CD4-positive, alpha-beta T cell treated with Interleukin-17A for 1 hour (primary cell): Measurements from ENCODE around the gene WNT9A.
A peak's percentile ranks its signal among the peaks of the same experiment; 100 is the strongest.
"Not testable (repeated sequence)": the region's sequence is repeated elsewhere in the genome, so short reads cannot be mapped to it uniquely, and the experiment has no call there.

ENCODE experiments used
- DNase-seq: peaks from one replicate; pipeline ENCODE4 v3.0.0-alpha.2; 2020

WNT9A gene, protein sequence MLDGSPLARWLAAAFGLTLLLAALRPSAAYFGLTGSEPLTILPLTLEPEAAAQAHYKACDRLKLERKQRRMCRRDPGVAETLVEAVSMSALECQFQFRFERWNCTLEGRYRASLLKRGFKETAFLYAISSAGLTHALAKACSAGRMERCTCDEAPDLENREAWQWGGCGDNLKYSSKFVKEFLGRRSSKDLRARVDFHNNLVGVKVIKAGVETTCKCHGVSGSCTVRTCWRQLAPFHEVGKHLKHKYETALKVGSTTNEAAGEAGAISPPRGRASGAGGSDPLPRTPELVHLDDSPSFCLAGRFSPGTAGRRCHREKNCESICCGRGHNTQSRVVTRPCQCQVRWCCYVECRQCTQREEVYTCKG

DNA sequence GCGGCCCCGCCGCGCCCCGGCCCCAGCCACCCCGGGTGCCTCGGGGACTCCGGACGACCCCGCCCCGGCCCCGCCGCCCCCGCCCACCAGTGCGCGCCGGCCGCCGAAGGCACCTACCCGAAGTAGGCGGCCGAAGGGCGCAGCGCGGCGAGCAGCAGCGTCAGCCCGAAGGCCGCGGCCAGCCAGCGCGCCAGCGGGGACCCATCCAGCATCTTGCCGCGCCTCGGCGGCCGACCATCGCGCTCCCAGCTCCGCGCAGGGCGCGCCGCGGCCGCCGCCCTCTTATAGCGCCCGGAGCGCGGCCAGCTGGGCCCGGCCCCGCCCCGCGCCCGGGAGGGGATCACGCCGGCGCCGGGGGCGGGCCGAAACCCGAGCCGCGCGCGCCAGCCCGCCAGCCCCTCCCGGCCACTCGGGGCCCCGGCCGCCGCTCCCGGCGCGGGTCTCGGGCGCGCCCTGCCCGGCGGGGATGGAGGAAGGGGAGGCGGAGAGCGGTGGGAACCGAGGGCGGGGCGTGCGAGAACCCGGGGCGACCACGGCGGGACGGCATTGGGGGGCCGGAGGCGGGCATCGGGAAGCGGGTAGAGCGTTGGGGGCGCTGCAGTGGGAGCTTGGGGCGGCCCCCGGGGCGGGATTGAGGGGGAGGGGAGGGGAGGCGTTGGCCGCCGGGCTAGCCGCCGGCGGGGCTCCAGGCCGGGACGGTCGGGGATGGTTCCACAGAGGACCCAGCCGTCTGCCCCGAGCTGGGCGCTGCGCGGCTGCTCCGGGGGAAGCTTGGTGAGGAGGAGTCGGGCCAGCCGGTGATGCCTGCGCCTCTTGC lies at the start of gene WNT9A:
Gene WNT9A (minus strand): TSS at position 257 of the 817 bp plus-strand sequence. CDS start 45 bp downstream, at position 212.
- DNase-seq, result peak; percentile 2

DNA sequence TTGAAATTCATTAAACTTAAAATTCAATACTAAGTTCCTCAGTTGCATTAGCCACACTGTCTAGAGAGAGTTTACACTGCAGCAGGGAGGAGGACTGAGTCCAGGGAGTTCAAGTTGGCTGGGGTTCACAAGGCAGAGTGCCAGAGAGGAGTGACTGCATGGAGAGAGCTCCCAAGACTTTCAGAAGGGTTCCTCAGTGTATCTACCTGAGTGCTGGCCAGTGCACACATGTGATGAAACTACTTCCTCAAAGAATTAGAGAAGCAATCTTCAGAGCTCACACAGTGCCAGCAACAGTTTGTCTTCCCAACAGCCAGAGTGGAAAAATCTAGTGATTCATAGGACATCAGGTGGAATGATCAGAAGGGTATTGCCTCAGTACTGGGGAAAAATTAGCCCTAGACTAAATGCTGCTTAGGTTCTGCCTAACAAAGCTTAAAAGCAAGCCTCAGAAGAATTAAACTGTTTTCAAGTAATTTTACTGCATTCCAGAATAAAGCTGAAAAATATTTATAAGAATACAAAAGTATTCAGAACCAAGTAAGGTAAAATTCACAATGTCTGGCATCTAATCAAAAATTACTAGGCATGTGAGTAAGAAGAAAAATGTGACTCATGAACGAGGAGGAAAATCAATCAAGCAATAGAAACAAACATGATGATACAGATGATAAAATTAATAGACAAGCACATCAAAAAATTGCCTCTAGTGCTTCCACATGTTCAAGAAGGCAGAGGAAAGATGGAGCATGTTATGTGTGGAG lies 48.6 kb upstream of the WNT9A start:
- DNase-seq, result no peak

DNA sequence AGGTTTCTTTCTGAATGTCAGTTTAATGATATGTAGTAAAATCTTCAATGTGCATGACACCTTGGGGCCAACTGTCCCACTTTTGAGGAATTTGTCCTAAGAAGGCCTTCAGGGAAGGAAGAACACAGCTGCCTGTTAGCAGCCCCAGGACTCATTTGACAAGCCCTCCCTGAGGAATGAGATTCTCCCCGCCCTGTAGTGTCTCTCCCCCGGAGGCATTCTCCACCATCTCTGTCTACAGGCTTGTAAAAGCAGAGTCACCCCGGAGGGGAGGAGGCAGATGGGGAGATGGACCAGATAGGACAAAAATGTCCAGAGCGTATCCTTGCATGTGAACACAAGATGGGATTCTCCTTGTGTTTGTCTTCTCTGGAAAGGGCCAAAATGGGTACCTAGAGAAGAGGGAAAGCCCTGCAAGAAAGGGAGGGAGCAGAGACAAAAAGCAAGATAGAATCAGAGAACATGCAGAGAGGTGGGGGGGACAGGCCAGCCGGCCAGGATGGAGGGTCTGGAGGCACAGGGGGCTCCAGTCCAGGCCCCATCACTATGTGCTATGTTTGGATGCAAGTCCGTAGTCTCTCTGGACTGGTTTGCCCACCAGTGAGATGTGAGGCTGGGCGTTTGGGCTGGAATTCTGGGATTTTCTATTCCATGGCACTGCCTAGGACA lies 47.0 kb upstream of the WNT9A start:
- DNase-seq, result no peak

DNA sequence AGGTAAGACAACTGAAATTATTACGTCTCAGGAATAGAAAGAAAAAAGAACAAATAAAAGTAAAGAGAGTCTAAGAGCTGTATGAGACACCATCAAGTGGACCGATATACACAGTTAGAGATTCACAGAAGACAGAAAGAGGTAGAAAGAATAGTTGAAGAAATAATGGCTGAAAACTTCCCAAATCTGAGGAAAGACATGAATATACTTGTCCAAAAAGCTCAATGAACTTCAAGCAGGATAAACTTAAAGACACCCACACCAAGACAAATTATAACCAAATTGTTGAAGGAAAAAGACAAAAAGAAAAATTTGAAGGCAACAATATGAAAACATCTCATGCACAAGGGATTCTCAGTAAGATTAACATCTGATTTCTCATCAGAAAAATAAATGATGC lies 39.4 kb upstream of the WNT9A start:
- DNase-seq, result no peak

DNA sequence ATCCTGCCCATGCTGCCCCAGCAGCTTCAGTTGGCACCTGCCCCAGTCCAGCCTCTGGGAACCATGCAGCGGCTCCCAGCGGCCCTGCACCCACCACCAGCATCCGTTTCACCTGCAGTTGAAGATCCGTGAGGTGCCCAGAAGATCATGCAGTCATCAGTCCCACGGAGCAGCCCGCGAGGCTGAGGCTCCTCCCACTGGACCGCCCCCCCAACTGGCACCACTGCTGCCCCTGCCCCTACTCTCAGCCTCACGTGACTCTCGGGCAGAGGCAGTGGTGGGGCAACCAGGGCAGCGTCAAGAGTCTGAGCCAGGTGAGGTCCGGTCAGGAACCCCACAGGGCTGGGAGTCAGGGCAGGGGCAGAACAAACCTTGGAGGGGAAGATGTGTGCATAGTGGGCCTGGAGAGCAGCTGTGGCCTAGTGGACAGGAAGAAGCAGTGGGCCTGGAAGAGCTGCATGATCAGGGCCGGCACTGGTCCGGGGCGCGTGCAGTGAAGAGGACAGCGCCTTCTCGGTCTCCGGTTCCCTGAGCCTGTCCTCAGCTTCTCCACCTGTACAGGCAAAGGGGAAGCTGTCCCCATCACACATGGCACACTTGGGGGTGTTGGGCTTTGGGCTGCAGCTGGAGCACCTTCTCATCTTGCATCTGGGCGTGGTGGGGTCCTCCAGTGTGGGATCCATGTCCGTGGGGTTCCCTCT lies 28.0 kb upstream of the WNT9A start:
- DNase-seq, result not testable (repeated sequence)

DNA sequence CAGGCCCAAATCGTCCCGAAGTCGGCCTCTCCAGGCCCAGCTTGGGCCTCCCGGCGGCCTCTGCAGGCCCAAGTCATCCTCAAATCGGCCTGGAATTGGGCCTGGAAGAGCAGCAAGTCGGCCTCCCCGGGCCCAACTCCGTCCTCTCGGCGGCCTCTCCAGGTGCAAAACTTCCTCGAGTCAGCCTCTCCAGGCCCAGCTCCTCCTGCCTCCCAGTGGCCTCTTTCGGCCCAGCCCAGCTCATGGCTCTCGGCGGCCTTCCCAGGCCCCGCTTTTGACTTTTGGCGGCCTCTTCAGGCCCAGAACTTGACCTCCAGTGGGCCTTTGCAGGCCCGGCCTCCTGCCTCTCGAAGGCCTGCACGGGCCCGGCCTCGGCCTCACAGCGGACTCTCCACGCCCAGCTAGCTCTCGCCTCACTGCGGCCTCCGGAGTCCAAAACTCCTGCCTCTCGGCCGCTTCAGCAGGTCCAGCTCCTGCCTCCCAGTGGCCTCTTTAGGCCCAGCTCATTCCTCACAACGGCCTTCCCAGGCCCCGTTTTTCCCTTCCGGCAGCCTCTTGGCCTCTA lies 26.1 kb upstream of the WNT9A start:
- not testable (repeated sequence) for DNase-seq

DNA sequence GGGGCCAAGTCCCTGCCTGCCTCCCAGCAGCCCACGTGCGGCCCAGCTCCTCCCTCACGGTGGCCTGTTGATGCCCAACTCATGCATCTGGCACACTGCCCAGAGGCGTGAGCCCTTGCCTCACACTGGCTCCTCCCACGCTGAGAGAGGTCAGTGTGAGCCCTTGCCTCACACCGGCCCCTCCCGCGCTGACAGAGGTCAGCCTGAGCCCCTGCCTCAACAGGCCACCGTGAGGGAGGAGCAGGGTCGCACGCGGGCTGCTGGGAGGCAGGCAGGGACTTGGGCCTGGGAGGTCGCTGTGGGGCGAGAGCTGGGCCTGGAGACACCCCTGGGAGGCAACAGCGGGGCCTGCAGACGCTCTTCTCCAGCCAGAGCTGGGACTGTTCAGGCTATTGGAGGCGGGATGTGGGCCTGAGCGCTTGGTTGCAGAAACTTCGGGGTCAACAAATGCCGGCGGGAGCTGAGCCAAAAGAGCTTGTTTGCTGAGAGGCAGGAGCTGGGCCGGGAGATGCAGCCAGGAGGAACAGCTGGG lies 25.2 kb upstream of the WNT9A start:
- not testable (repeated sequence) for DNase-seq

DNA sequence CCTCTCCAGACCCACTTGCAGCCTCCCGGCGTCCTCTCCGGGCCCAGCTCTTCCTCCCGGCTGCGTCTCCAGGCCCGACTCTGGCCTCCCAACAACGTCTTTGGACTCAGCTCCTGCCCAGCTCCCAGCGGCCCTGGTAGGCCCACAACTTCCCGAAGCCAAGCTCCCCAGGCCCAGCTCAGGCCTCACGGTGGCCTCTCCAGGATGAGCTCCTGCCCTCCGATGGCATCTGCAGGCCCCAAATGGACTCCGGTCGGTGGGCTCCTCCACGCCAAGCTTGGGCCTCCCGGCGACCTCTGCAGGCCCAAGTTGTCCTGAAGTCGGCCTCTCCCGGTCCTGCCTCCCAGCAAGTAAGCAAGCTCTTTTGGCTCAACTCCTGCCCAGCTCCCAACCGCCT lies 24.5 kb upstream of the WNT9A start:
- DNase-seq, result not testable (repeated sequence)

DNA sequence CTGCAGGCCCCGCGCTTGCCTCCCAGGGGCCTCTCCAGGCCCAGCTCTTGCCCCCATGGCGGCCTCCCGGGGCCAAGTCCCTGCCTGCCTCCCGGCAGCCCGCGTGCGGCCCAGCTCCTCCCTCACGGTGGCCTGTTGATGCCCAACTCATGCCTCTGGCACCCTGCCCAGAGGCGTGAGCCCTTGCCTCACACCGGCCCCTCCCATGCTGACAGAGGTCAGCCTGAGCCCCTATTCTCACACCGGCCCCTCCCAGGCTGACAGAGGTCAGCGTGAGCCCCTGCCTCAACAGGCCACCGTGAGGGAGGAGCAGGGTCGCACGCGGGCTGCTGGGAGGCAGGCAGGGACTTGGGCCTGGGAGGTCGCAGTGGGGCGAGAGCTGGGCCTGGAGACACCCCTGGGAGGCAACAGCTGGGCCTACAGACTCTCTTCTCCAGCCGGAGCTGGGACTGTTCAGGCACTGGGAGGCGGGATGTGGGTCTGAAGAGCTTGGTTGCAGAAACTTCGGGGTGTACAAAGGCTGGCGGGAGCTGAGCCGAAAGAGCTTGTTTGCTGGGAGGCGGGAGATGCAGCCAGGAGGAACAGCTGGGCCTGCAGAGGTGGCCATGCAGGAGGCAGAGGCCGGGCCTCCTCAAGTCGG lies 24.0 kb upstream of the WNT9A start:
- DNase-seq, result not testable (repeated sequence)

DNA sequence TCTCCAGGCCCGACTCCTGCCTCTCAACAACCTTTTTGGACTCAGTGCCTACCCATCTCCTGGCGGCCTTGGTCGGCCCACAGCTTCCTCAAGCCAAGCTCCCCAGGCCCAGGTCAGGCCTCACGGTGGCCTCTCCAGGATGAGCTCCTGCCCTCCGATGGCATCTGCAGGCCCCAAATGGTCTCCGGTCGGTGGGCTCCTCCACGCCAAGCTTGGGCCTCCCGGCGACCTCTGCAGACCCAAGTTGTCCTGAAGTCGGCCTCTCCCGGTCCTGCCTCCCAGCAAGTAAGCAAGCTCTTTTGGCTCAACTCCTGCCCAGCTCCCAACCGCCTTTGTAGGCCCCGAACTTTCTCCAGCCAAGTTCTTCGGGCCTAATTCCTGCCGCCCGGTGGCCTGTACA lies 23.5 kb upstream of the WNT9A start:
- DNase-seq, result not testable (repeated sequence)

DNA sequence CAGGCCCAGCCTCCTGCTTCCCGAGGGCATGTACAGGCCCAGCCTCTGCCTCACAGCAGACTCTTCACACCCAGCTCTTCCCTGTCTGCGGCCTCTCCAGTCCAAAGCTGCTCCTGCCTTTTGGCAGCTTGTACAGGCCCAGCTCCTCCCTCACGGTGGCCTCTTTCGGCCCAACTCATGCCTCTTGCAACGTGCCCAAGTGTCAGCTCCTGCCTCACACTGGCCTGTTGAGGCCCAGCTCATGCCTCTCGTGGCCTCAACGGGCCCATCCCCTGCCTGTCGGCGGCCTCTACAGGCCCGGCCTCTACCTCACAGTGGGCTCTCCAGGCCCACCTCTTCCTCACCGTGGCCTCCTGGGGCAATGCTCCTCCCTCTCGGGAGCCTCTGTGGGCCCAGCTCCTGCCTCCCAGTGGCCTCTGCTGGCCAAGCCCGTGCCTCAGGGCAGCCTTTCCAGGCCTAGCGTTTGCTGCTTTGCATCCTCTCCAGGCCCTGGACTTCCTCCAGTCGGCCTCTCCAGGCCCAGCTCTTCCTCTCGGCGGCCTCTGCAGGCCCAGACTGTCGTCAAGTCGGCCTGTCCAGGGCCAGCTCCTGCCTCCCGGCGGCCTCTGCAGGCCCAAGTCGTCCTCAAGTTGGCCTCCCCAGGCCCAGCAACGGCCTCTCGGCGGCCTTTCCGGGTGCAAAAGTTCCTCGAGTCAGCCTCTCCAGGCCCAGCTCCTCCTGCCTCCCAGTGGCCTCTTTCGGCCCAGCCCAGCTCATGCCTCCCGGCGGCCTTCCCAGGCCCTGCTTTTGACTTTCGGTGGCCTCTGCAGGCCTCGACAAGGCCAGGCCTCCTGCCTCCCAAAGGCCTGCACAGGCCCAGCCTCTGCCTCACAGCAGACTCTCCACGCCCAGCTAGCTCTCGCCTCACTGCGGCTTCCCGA lies 22.6 kb upstream of the WNT9A start:
- not testable (repeated sequence) for DNase-seq

DNA sequence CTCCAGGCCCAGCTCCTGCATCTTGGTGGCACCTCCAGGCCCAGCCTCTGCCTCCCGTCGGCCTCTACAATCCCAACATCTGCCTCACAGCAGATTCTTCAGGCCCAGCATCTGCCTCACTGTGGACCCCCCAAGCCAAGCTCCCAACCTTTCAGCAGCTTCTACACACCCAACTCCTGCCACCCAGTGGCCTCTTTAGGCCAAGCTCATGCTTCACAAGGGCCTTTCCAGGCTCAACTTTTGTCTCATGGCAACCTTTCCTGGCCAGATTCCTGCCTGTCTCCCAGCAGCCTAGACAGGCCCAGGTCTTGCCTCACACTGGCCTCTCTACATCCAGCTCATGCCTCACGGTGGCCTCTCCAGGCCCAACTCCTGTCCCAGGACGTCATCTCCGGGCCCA lies 20.1 kb upstream of the WNT9A start:
- not testable (repeated sequence) for DNase-seq

DNA sequence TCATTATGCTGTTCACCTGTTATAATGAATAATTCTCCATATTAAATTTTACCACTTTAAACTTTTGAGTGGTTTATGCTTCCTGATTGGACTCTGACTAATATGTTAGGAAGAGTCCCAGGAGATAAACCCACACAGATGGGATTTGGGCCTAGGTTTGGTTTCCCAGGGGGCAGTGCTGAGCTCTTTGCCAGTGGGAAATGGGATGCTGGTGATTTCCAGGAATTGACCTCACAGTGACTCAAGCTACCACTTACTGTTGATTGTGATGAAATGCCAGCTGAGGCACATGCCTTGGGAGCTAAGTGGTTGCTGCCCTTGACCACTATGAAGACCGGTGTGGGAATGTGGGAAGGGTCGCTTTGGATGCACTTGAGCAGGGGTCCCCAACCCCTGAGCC lies 19.0 kb upstream of the WNT9A start:
- DNase-seq, result not testable (repeated sequence)

DNA sequence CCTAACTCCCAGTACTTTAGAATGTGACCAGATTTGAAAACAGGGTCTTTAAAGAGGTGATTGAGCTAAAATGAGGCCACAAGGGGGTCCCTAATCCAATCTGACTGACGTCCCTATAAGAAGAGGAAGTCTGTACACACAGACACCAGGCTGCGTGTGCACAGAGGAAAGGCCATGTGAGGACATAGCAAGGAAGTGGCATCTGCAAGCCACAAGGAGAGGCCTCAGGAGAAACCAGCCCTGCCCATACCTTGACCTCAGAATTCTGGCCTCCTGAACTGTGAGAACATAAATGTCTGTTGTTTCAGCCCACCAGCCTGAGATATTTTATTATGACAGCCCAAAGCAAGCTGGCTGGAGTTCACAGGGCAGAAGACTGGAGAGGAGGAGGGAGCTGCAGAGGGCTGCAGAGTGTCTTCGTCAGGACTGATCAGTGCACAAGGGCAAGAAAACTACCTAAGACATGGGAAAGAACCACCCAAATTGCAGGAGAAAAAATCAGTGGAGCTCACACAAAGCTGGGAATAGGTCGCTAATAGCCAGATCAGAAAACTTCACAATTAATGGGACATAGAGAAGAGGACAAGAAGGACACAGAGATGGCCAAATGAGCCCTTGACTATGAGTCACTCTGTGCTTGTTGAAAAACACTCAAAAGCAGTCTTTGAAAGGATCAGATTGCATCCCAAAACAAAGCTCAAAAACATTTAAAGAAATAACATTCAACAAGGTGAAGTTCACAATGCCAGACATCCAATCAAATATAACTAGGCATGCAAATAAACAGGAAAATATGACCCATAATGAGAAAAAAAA lies 14.1 kb upstream of the WNT9A start:
- DNase-seq, result no peak

DNA sequence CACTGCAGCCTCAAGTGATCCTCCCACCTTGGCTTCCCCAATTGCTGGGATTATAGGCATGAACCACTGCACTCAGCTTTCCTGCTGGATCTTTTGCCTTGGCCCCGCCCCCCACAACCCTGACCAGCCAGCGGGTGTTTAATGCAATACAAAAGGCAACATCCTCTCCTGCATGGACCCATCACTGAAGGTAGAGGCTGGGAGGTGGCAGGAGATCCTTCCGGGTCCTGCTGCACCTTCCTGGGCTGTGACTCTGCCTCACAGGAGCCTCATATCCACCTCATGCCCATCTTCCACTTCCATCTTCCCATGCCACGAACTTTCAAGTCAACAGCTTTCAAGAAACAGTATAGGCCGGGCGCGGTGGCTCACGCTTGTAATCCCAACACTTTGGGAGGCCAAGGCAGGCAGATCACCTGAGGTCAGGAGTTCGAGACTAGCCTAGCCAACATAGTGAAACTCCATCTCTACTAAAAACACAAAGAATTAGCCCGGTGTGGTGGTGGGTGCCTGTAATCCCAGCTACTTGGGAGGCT lies 11.7 kb upstream of the WNT9A start:
- no peak for DNase-seq

DNA sequence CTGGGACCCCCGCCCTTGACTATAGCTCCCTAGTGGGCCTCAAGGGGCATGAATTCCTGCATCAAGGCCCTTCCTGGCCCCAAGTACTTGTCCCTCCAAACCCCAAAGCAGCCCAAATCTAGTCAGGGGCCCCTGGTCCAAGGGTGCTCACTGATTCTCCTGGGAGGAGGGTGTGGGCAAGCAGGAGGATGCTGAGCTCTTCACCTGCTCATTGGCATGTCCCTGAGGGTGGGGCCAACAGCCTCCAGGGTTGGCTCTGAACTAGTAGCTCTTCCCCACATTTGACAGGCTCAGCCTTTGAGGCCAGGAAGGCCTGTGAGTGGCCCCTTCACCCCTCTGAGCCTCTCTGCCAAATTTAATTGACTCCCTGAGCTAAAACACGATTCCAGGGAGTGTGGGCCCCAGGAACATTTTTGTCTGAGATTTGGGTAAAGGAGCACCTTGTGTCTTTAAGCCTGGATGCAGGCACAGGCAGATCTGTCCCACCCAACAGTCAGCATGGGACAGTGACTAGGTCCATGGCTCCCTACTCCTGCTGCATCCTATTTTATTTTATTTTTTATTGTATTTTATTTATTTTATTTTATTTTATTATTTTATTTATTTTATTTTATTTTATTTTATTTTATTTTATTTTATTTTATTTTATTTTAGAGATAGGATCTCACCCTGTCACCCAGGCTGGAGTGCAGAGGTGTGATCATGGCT lies 11.0 kb upstream of the WNT9A start:
- DNase-seq, result no peak

DNA sequence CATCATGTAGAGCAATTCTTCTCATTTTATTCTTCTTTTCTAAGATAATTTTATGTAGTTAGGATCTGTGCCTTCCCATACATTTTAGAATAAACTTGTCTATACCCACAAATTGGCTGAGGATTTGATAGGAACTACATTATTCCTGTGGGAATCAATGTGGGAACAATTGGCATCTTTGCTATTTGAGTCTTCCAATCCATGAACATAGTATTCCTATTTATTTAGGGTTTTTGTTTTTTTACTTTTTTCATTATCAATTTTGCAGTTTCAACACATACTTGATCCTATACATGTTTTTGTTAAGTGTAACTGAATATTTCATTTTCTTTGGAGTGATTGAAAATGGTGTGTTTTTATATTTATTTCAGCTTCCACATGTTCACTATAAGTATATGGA lies 8.1 kb upstream of the WNT9A start:
- no peak for DNase-seq
